Smooth muscle cell (in vitro differentiated cells): ENCODE measurements around the gene CDH13. TPM values are rescaled to one million over a fixed set of nuclear protein-coding genes. Genes with fewer than 3 reads are reported as not detected.

Source experiments
- DNase-seq: peaks from one replicate; lab custom pipeline; 2025; ENCODE audit not compliant: unreplicated experiment; lab: John Stamatoyannopoulos, UW
- H2AFZ ChIP-seq: fragments of 200-600 bp; sonication (generic); 2 replicates; pipeline ENCODE4 v1.6.0; 2016; ENCODE audit warnings: antibody characterized with exemption, low read depth, mild to moderate bottlenecking
- H3F3A ChIP-seq: fragments of 200-600 bp; sonication (generic); 2 replicates; pipeline ENCODE4 v1.6.0; 2017; ENCODE audit warnings: antibody characterized with exemption, low read depth
- H3K27ac ChIP-seq: fragments of 200-600 bp; sonication (generic); 2 replicates; pipeline ENCODE4 v1.5.1; 2016; ENCODE audit warnings: low read depth, mild to moderate bottlenecking
- H3K27me3 ChIP-seq: fragments of 200-600 bp; sonication (generic); 2 replicates; pipeline ENCODE4 v1.6.1; 2016; ENCODE audit warnings: low read depth, mild to moderate bottlenecking
- H3K36me3 ChIP-seq: fragments of 200-600 bp; sonication (generic); 2 replicates; pipeline ENCODE4 v1.5.1; 2016; ENCODE audit warnings: low read depth
- H3K4me1 ChIP-seq: fragments of 200-600 bp; sonication (generic); 2 replicates; pipeline ENCODE4 v1.5.1; 2016; ENCODE audit warnings: low read depth
- H3K4me2 ChIP-seq: fragments of 200-600 bp; sonication (generic); 2 replicates; pipeline ENCODE4 v1.6.0; 2016; ENCODE audit warnings: mild to moderate bottlenecking
- H3K4me3 ChIP-seq: fragments of 200-600 bp; sonication (generic); 2 replicates; pipeline ENCODE4 v1.5.1; 2016; ENCODE audit warnings: mild to moderate bottlenecking
- H3K79me2 ChIP-seq: fragments of 200-600 bp; sonication (generic); 2 replicates; pipeline ENCODE4 v1.6.0; 2016; ENCODE audit warnings: low read depth, mild to moderate bottlenecking
- H3K9ac ChIP-seq: fragments of 200-600 bp; sonication (generic); 2 replicates; pipeline ENCODE4 v1.6.0; 2016; ENCODE audit warnings: low read depth
- H3K9me3 ChIP-seq: fragments of 200-600 bp; sonication (generic); replicated peaks from 2 replicates; pipeline ENCODE4 v1.5.1; 2016; ENCODE audit warnings: low read depth
- H4K20me1 ChIP-seq: fragments of 200-600 bp; sonication (generic); 2 replicates; pipeline ENCODE4 v1.6.0; 2016; ENCODE audit warnings: low read depth
- WGBS: methylation state at CpG from one replicate; pipeline ENCODE4 v1.1.7; 2016; ENCODE audit warnings: low lambda C conversion rate; 5-methylcytosine and 5-hydroxymethylcytosine counted together
- polyA plus RNA-seq: library from polyadenylated mRNA; unstranded; fragments of >200 nt; fragmentation: Nextera tagmentation; extraction: Ambion mirVana; gene quantifications from 2 replicates; pipeline ENCODE4 v1.2.1, GENCODE V29; 2016
- total RNA-seq: library from RNA; depleted of rRNA; stranded (reverse); fragments of >200 nt; gene quantifications from 2 replicates; pipeline ENCODE4 v1.2.3, GENCODE V29; 2014
- TF ChIP-seq, protein P1 (sequence below): fragments of 200-600 bp; sonication (generic); IDR thresholded peaks from 2 replicates; pipeline ENCODE4 v1.5.1; 2017; ENCODE audit warnings: borderline replicate concordance, mild to moderate bottlenecking, antibody characterized with exemption; ENCODE audit not compliant: insufficient read depth, poor library complexity, severe bottlenecking

The CDH13 gene
- total and polyA plus RNA-seq, 2 experiments from 2014 or later = 12.1 to 32.2 TPM

DNA sequence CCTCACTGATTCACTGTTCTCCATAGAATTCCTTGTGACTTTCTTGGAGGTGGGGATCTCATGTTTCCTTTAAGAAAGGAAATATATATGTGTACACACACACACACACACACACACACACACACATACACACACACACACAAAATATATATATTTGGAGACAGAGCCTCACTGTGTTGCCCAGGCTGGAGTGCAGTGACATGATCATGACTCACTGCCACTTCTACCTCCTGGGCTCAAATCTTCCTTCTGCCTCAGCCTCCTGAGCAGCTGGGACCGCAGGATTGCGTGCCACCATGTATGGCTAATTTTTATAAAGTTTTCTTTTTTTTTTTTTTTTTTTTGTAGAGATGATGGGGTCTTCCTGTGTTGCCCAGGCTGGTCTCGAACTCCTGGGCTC lies 45.9 kb downstream of the CDH13 start:
- no peak overlapping the region for H2AFZ ChIP-seq
- TF ChIP-seq, protein P1, sequence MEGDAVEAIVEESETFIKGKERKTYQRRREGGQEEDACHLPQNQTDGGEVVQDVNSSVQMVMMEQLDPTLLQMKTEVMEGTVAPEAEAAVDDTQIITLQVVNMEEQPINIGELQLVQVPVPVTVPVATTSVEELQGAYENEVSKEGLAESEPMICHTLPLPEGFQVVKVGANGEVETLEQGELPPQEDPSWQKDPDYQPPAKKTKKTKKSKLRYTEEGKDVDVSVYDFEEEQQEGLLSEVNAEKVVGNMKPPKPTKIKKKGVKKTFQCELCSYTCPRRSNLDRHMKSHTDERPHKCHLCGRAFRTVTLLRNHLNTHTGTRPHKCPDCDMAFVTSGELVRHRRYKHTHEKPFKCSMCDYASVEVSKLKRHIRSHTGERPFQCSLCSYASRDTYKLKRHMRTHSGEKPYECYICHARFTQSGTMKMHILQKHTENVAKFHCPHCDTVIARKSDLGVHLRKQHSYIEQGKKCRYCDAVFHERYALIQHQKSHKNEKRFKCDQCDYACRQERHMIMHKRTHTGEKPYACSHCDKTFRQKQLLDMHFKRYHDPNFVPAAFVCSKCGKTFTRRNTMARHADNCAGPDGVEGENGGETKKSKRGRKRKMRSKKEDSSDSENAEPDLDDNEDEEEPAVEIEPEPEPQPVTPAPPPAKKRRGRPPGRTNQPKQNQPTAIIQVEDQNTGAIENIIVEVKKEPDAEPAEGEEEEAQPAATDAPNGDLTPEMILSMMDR = no peak
- no peak overlapping the region for H3K4me3 ChIP-seq
- H3K4me2 ChIP-seq = no peak overlapping the region
- no peaks in the 10 kb centered on the region for H3K4me1 ChIP-seq
- no peaks in the 10 kb centered on the region for H3K79me2 ChIP-seq
- no peaks in the 10 kb centered on the region for H3K36me3 ChIP-seq
- no peak overlapping the region for H3K9ac ChIP-seq
- no peaks in the 10 kb centered on the region for H4K20me1 ChIP-seq
- H3F3A ChIP-seq = no peaks in the 10 kb centered on the region
- no peaks in the 10 kb centered on the region for H3K9me3 ChIP-seq
- no peak overlapping the region for H3K27ac ChIP-seq
- no peak for DNase-seq
- WGBS = 95% methylated on average over 3 of the region's 3 CpGs
- no peaks in the 10 kb centered on the region for H3K27me3 ChIP-seq

GRCh38 chr16:82675300-82675699 lies 48.5 kb downstream of the CDH13 start:
- no peak overlapping the region for H2AFZ ChIP-seq
- no peak overlapping the region for H3K4me3 ChIP-seq
- no peak for DNase-seq
- H3K9me3 ChIP-seq = no peaks in the 10 kb centered on the region
- no peaks in the 10 kb centered on the region for H4K20me1 ChIP-seq
- WGBS = 84% methylated on average over 3 of the region's 3 CpGs
- H3K9ac ChIP-seq = no peak overlapping the region
- no peaks in the 10 kb centered on the region for H3K79me2 ChIP-seq
- H3K4me1 ChIP-seq = no peaks in the 10 kb centered on the region
- no peaks in the 10 kb centered on the region for H3K27me3 ChIP-seq
- no peak overlapping the region for H3K27ac ChIP-seq
- TF ChIP-seq, protein P1 = no peak
- H3K4me2 ChIP-seq = no peak overlapping the region
- no peaks in the 10 kb centered on the region for H3K36me3 ChIP-seq
- no peaks in the 10 kb centered on the region for H3F3A ChIP-seq

GRCh38 chr16:82681592-82681991 lies 54.8 kb downstream of the CDH13 start:
- H4K20me1 ChIP-seq = no peaks in the 10 kb centered on the region
- 85% methylated on average over 11 of the region's 11 CpGs for WGBS
- TF ChIP-seq, protein P1 = no peak
- no peaks in the 10 kb centered on the region for H3F3A ChIP-seq
- DNase-seq = no peak
- no peak overlapping the region for H3K27ac ChIP-seq
- no peaks in the 10 kb centered on the region for H3K4me1 ChIP-seq
- no peaks in the 10 kb centered on the region for H3K36me3 ChIP-seq
- no peak overlapping the region for H3K4me2 ChIP-seq
- no peak overlapping the region for H2AFZ ChIP-seq
- no peak overlapping the region for H3K9ac ChIP-seq
- no peaks in the 10 kb centered on the region for H3K79me2 ChIP-seq
- no peaks in the 10 kb centered on the region for H3K27me3 ChIP-seq
- no peak overlapping the region for H3K4me3 ChIP-seq
- H3K9me3 ChIP-seq = no peaks in the 10 kb centered on the region

DNA sequence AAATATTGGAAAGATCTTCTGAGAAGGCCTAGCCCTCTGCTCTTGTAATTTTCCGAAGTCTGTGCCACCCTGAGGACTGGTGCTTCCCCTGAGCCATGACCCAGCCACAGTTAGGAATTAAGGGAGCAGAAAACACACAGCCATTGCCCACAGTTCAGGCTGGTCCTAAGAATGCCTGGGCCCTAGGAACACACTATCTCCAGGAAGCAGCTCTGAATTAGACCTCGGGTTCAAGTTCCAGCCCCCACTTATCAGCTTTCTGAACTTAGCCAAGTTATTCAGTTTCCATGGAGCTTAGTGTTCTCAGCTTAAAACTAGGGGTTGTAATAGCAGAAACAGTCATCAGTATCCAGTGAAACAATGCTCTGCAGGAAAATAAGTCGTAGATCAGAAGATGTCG lies 56.0 kb downstream of the CDH13 start:
- H4K20me1 ChIP-seq = no peaks in the 10 kb centered on the region
- TF ChIP-seq, protein P1 = no peak

More for the DNA sequence above, 56.0 kb downstream of the CDH13 start:
- 93% methylated on average over 4 of the region's 4 CpGs for WGBS
- Histone ChIP-seq H3K4me3 (no peak overlapping the region), H3K4me2 (no peak overlapping the region), H3K79me2 (no peaks in the 10 kb centered on the region), H3K9me3 (no peaks in the 10 kb centered on the region), H3K9ac (no peak overlapping the region), H3K27ac (no peak overlapping the region), H3K27me3 (no peaks in the 10 kb centered on the region), H3F3A (no peaks in the 10 kb centered on the region), H2AFZ (no peak overlapping the region), H3K36me3 (no peaks in the 10 kb centered on the region), H3K4me1 (no peaks in the 10 kb centered on the region)
- no peak for DNase-seq
